ENCODE results near the gene CGB1. TPM values are rescaled to one million over a fixed set of nuclear protein-coding genes. Genes with fewer than 3 reads are reported as not detected.
"Not testable (repeated sequence)": the region's sequence is repeated elsewhere in the genome, so short reads cannot be mapped to it uniquely, and the experiment has no call there.

CGB1 gene
- polyA plus RNA-seq, 1 donor: not detected

DNA sequence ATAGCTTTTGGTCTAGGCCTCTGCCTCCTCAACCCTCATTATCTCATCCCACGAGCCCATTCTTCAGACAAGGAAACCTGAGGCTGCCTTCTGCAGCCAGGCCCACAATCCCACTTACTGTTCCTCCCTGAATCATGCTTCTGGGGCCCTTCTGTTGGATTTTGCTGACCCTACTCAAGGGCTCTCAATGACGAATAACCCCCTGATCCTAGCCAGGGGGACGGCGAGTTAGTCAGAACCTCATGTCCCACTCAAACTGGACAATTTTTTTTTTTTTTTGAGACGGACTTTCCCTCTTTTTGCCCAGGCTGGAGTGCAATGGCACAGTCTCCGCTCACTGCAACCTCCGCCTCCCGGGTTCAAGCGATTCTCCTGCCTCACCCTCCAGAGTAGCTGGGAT, 14.6 kb downstream of the CGB1 start:
- no peak for DNase-seq

DNA sequence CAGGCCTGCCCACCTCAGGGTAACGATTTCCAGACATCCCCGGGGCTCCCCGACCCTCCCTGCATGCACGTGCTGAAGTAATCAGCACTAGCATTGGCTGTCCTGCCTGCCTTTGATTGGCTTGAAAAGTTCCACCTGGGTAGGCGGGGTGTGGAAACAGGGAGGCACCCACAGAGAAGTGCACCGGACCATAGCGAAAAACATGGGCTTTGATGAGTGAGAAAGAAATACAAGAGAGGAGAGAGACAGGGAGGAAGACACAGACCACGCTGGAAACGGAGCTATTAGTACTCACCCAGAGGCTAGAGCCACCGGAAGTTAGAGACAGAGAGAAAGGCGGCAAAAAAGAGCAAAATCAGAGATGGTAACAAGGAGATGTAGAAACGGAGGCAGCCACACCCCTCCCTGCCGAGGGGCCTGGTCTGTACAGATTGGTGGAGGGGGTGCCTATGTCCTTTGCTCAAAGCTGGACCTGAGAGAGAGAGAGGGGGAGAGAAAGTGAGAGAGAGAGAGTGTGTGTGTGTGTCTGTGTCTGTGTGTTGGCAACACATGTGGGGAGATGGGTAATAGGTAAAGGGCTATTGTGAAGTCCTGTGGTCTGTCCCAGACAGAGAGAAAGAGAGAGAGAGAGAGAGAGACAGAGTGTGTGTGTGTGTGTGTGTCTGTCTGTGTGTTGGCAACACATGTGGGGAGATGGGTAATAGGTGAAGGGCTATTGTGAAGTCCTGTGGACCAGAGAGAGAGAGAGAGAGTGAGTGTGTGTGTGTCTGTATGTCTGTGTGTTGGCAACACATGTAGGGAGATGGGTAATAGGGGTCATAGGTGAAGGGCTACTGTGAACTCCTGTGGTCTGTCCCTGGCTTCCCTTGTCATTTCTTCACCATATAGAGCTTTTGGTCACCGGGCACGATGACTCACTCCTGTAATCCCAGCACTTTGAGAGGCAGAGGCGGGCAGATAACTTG, 15.5 kb downstream of the CGB1 start:
- DNase-seq: no peak

DNA sequence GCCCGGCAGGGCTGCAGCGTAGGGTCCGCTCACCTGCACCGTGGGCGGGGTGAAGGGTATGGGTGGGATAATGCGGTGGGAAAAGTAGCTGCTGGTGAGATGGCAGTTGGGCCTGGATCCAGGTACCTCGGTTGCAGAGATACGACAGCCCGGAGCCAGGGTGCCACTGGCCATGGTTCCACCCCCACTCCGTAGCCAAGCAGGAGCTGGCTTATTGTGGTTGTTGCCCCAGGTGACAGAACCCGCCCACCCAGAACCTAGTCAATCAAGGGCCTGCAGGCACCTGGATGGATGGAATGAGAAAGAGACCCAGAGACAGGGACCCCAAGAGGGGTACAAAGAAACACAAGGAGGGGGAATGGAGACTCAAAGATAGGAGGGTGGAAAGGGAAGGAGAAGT, 16.4 kb downstream of the CGB1 start:
- no peak for DNase-seq

DNA sequence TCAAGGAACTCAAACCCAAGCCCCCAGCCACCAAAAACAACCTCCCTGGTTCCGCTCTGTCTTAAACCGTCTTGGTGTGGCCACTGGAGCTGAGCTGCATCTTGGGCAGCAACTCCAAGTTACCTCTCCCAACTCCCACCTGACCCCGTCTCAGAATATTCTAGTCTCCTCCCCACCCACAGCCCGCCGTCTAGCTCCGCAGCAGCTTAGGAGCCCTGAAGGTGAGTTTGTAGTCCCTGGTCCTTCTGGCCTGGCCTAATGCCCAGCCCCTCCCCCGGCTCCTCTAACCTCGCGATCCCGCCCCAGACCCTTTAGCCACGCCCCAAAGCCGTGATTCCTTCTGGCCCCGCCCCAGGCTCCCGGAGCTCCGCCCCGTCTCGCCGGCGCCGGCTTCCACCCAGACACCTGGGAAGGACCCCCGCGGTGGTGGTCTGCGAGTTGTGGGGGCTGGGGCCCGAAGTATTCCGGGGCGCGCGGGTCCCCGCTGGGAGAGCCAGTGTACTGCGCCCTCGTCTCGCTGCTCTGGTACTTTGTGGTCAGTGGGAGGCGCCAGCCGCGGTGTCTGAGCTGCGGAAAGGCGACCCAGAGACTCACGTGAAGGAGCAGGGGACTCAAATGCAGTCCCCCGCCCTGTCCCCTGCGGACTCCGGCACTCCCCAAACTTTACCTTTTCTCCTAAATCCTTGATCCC, 17.3 kb downstream of the CGB1 start:
- no peak for DNase-seq

DNA sequence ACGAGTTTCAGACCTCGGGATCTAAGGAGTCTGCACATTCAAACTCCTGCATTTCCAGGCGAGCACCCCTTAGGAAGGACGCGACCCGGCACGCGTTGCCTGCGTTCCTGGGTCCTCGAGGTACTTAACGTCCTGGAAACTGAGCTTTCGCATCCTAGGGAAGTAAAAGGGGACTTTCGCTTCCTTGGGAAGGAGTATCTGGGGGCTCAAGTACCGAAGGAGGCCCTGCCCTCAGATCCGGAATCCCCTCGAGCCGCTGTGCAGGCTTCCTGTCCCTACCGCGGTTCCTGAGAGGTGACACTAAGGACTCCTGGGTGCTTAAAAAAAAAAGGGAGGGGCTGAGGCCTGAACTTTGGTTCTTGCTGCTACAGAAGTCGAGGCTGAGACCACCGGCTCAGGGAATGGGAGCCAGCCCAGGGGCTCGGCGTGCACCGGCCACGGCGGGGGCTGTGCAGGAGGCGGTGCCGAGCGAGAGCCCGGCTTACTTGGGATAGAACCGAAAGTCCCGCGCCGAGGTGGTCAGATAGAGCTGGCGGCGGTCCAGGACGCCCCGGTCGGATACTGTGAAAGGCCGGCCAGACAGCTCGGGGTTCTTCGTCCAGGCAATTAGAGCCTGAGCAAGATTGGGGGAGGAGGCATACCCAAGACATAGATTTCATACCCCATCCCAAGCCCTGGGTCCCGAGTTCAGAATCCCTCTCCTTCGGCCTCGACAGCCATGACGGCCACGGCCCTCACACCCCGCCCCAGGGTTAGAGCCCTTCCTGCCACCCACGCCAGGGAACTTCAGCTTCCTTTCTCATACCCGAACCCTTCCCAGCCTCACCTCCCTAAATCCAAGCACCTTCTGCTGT, 18.1 kb downstream of the CGB1 start:
- not testable (repeated sequence) for DNase-seq

DNA sequence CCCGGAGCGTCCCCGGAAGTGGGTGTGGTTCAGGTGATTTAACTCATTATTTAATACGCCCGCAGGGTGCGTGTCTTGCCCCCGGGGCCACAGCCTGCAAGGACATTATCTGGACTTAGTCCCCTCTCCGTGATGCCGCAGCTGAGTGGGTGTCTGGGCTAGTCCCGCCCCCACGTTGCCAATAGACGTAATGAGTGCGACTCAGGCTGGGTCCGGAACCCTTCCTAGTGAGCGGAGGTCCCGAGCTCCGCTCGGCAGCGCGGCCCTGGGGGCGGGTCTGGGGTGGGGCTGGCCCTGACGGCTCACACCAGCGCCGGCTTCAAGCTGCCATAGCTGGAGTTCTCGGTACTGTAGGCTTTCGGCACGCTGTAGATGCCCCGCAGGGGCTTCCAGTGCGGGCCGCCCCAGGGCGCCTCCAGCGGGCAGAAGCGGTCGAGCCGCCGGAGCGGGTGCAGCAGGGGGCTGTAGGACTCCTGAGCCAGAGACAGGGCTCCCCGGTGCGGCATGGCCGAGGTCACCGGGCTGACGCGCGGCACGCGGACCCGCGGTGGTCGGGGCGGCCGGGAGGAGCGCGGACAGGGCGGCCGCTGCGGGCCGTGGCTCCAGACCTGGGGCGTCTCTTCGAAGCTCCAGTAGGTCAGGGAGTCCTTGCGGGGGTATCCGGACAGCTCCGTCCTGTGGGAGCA, 18.9 kb downstream of the CGB1 start:
- no peak for DNase-seq

DNA sequence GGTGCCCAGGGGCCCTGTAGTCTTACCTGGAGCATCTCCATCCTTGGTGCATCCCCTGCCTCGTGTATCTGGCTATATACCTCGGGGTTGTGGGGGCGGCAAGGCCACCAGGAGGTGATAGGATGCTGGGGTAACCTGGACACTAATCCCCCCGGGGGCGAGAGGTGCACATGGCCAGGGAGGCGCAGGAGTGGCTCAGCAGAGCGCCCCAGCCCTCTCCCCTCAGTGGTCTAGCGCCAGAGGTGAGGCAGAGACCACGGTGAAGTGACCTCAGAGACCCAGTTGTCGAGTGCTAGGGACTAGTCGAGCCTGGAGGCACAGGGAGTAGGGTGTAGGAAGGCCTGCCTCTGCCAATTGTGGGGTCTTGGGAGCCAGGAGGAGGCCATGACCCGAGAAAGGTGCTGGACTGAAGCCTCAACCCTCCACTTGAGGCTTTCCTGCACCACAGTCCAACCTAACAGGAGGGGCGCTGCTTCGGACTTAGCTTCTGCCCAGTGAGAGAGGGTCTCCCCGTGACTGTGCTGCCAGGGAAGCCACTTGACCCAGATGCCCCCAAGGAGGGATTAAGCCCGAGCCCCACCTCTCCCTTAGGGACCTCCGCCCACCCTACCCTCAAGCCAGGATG, 19.5 kb downstream of the CGB1 start, which contains the start of gene LHB:
LHB (minus strand) TSS at position 51 of the 625 bp plus-strand sequence; CDS start at position 41, 10 bp downstream.
- DNase-seq: no peak

DNA sequence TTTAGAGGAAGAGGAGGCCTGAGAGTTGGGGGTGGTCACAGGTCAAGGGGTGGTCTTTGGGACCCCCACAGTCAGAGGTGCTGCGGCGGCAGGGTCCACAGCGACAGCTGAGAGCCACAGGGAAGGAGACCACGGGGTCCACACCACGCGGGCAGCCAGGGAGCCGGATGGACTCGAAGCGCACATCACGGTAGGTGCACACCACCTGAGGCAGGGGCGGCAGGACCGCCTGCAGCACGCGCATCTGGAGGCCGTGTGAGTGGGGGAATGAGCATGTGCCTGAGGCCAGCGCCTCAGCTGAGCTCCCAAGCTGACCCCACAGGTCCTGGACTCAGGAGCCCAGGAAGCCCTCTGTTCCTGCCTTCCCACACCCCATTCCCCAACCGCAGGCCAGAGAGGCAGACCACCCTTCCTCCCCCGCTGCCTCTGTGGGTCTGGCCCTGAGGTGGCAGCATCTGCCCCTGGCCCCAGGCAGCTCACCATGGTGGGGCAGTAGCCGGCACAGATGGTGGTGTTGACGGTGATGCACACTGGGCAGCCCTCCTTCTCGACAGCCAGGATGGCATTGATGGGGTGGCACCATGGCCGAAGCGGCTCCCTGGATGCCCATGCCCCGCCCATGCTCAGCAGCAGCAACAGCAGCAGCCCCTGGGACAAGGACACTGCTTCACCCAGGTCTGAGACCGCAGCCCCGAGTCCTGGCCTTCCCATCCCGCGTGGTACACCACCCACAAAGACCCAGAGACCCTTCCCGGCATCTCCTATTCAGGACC, 20.4 kb downstream of the CGB1 start:
- DNase-seq: no peak

DNA sequence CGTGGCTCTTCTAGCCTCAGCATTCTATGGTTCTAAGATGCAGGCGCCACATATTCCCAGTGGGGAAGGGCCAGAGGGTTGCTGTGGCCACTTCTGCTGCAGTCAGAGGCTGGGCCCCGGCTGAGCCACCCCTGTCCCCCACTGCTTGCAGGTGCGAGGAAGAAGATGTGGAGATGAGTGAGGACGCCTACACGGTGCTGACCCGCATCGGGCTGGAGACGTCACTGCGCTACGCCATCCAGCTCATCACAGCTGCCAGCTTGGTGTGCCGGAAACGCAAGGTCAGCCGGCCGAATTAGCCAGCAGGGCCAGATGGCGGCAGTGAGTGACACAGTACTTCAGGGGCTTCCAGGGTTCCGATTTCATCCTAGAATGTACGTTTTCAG, 21.8 kb downstream of the CGB1 start:
- DNase-seq: no peak

DNA sequence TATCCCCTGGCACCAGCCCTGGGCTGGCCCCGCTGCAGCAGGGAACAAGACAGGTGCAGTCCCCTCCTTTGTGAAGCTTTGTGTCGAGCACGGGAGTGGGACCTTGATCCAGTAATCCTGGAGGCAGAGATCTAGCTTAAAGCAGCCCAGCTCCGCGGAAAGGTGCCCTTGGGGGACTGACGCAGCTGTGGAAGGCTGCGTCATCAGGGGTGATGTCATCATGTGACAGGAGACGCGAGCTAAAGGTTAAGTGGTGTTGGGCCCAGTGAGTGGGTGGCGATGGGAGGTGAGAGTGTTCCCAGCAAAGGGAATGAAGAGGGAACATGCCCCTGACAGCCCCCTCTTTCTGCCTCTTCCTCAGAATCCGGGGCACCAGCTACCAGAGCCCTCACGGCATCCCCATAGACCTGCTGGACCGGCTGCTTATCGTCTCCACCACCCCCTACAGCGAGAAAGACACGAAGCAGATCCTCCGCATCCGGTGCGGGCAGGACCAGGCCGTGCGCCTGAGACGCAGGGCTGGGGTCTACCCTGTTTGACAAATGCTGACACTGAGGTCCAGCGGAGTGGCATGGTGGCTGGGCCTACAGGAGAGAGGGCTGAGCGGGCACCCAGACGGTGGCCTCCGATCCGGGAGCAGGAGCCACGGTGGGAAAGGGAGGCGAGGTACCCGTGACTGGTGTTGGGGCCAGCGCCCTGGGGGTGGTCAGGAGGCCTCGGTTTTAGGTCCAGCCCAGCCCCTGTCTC, 22.4 kb downstream of the CGB1 start:
- DNase-seq: no peak

DNA sequence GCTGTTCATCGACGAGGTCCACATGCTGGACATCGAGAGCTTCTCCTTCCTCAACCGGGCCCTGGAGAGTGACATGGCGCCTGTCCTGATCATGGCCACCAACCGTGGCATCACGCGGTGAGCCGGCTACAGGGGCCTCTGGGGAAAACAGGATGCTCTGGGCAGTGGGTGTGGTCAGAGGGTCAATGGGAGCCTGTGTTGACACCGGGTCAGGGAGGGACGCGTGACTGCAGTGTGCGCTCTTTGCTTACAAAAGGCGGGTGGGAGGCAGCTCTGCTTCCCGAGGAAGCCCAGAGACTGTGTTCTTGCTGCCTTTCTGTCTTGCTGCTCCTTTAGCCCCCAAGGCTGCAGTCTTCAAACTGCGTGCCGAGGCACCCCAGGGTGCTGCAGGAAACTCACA, 25.5 kb downstream of the CGB1 start:
- DNase-seq: no peak

DNA sequence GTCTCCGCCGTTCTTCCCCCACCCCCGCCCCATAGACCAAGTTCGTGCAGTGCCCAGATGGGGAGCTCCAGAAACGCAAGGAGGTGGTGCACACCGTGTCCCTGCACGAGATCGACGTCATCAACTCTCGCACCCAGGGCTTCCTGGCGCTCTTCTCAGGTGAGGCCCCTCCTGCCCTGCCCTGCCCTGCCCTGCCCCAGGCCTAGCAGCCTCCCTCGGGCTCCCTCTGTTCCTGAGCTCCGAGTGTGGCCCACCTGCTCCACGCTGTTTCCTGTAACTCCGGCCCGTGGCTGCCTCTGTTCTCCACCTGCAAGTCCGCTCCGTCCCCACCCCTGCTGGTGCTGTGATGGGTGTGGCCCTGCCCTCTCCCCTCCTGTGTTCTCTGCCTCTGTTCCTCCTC, 26.2 kb downstream of the CGB1 start:
- DNase-seq: no peak

DNA sequence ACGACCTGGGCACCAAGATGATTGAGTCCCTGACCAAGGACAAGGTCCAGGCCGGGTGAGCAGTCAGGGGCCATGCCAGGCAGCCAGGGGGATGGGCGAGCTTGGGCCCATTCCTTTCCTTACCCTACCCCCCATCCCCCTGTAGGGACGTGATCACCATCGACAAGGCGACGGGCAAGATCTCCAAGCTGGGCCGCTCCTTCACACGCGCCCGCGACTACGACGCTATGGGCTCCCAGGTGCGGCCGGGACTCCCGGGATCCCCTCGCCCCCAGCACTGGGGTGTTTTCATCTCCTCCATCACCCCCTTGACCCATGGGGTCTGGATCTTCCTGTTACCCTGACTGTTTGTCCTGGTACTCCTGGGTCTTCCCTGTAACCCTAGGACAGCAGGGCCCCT, 26.9 kb downstream of the CGB1 start:
- no peak for DNase-seq

DNA sequence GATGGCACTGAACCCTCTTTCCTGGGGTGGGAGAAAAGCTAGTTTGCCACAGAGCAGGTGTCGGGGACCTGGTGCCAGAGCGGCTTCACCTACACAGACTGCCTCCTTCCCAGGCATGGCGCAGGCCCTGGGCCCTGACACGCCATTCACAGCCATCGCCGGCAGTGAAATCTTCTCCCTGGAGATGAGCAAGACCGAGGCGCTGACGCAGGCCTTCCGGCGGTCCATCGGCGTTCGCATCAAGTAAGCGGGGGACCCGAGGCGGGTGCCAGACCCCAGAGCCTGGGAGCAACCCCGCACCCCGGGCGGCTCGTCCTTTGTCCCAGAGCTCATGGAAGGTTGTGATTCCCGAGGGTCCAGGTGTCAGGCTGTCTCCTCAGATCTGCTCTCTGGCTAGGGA, 29.8 kb downstream of the CGB1 start:
- DNase-seq: no peak

DNA sequence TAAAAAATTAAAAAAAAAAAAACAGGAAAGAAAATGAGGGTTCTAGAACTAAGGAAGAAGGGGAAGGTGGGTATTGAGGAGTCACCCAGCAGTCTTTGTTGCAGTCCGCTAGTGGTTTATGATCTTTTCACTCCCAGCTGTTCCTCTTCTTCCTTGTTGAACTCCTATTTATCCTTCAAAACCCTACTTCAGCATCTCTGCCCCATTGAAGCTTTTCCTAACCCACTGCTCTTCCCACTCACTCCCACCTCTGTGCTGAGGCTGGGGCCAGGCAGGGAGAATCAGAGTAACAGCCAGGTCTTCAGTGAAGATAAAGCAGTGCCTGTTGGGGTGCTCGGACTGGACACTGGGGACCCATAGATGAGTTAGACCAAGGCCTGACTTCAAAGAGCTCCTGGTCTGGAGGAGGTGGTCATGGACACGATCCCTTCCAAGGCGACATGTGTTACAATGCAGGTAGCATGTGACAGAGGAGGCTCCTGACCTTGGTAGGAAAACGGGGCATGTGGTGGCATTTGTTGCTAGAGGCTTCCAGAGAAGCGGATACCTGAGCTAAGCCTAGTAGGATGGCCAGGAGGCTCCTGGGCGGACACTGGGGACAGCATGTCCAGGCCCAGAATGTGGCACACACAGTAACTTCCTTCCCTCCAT, 31.6 kb downstream of the CGB1 start:
- DNase-seq: no peak

DNA sequence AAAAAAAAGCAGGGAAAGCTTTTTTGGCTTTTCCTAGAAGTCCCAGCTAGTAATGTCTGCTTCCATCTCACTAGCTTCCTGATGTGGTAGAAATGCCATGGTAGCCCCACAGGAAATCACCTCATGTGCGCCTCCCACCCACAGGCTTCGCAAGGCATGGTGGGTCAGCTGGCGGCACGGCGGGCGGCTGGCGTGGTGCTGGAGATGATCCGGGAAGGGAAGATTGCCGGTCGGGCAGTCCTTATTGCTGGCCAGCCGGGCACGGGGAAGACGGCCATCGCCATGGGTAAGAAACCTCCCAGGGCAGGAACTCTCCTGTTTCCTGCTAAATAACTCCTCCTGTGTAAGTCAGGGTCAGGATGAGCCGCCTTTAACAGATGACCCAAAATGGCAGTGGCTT, 32.6 kb downstream of the CGB1 start:
- no peak for DNase-seq

DNA sequence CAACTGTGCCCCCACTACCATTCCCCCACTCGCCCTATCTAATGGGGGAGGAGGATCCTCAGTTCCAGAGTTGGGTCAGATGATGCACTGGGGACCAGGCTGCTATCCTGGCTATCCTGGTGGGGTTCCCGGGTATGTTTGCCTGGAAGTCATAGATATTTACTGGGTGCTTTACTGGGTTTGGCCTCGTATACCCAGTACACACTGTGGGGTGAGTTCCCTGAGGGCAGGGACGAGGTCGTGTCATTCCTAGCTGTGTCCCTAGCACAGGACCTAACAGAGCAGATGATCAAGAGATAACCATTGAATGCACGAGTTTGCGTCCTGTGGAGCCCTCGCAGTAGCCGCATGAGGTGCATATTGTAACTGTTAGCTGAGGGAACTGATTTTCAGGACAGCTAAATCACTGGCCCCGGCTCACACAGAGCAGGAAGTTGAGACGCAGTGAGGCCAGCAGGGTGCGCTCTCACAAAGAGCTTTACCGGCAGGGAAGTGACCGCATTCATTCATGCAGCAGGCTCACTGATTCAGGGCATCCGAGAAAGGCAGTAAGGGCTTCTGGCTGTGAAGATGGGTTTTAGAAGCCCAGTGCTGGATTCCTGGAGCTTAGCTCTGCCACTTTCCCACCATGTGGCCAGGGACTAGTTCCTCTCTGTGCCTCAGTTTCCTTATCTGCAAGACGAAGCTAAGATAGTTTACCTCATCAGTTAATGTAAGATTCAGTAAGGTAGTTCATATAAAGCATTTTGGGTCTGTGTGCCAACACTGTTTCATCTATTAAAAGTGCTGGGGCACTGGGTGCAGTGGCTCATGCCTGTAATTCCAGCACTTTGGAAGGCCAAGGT, 37.0 kb downstream of the CGB1 start:
- DNase-seq: no peak

DNA sequence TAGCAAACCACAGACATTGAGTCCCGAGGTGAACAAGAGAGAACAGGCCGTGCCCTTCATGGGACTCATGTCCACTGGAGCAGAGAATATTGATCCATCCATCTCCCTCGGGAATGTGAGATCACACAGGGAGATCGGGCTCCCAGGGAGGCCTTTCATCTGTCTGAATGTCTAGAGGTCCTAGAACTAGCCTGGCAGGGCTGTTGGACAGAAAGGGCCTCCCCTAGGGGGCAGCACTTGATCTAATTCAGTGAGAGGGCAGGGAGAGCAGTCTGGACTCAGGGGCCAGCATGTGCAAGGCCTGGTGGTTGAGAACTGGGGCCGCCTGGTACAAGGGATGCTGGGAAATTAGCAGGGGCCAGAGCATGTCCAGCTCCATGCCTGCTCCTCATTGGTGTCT, 38.7 kb downstream of the CGB1 start:
- DNase-seq: no peak
